ENCODE data around the gene SLC37A3. TPM values are rescaled to one million over a fixed set of nuclear protein-coding genes. Genes with fewer than 3 reads are reported as not detected.

SLC37A3 gene
- total and polyA plus RNA-seq, 2 experiments from 2014 or later: 44.9 to 64.5 TPM

DNA sequence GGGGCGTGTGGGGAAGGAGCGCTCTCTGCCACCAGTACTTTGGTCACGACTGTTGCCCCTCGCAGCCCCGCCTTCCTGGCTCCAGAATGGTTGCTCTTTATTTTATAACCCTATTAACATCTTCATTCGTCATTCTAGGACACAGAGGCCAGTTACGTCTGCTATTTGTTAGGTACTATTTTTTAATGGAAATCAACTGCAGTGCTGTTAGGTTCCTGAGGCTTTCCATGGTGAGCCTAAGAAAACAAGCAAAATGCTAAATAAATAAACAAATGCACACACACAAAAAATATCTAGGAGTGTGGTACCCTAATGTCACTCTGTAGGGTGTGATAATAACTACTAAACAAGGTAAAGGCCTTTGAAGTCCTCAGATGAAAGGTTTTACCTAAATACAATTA is 71.1 kb downstream of the SLC37A3 start:
- no peaks in the 10 kb centered on the region for H3K27me3 ChIP-seq
- no peak overlapping the region for H3K4me3 ChIP-seq
- no peak for DNase-seq (ENCODE audit: low spot score)
- WGBS (ENCODE audit: low lambda C conversion rate, missing lambda C conversion rate): 51% methylated on average over 7 of the region's 7 CpGs
- H3K79me2 ChIP-seq: no peaks in the 10 kb centered on the region
- no peak overlapping the region for H2AFZ ChIP-seq
- H3K4me1 ChIP-seq (ENCODE audit: insufficient read depth): peaks cover 4% of the 10 kb centered on the region
- no peaks in the 10 kb centered on the region for H3K36me3 ChIP-seq (replicated peaks; ENCODE audit: insufficient read depth, low read depth)
- H3K9me2 ChIP-seq (replicated peaks; ENCODE audit: insufficient read depth): no peaks in the 10 kb centered on the region
- H3K9me3 ChIP-seq (ENCODE audit: low read depth): no peaks in the 10 kb centered on the region
- H3K4me2 ChIP-seq: no peak overlapping the region
- no peaks in the 10 kb centered on the region for H4K20me1 ChIP-seq (ENCODE audit: insufficient read depth, poor library complexity, severe bottlenecking)
- no peak overlapping the region for H3K27ac ChIP-seq
- TF ChIP-seq EZH2phosphoT487 (IDR thresholded peaks at IDR 0.05; ENCODE audit: low read depth, severe bottlenecking, unreplicated experiment): no peak
- TF ChIP-seq, protein P1, sequence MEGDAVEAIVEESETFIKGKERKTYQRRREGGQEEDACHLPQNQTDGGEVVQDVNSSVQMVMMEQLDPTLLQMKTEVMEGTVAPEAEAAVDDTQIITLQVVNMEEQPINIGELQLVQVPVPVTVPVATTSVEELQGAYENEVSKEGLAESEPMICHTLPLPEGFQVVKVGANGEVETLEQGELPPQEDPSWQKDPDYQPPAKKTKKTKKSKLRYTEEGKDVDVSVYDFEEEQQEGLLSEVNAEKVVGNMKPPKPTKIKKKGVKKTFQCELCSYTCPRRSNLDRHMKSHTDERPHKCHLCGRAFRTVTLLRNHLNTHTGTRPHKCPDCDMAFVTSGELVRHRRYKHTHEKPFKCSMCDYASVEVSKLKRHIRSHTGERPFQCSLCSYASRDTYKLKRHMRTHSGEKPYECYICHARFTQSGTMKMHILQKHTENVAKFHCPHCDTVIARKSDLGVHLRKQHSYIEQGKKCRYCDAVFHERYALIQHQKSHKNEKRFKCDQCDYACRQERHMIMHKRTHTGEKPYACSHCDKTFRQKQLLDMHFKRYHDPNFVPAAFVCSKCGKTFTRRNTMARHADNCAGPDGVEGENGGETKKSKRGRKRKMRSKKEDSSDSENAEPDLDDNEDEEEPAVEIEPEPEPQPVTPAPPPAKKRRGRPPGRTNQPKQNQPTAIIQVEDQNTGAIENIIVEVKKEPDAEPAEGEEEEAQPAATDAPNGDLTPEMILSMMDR (IDR thresholded peaks at IDR 0.05; ENCODE audit: poor library complexity): no peak
- no peak for TF ChIP-seq EZH2 (IDR thresholded peaks at IDR 0.05; ENCODE audit: borderline replicate concordance)

DNA sequence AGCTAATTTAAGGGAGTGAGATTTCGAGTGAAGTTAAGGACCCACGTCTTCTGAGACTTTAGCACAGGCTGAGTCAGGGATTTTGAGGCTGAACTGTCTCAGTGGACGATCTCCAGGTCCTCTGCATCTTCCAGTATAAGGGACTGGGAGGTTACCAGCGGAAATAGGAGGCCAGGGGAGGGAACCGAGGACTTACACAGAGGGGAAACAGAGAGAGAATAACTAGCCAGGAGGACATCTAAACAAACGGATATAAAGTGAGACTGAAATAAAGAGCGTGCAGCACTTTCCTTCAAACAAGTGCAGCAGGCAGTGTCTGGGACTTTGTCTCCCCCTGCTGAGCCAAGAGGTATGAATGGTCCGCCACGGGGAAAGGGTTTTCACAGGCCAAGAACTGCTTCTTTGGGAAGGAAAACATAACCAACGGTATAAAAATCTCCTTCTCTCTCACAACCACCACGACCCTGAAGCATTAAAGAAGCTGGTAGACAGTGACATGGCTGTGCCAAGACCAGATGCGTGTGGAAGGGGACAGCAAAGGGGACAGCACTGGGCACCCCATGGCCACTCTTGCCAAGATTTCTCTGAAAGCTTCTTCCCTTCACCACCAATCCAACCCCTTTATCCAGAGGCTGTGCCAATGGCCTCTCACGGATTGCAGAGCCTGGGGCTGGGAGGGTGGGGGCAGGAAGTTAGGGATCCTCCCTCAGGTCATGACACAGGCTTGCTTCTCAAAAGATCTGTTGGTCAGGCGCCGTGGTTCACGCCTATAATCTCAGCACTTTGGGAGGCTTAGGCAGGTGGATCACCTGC is 72.0 kb downstream of the SLC37A3 start:
- Histone ChIP-seq H3K79me2 (no peaks in the 10 kb centered on the region), H3K4me3 (no peak overlapping the region), H2AFZ (no peak overlapping the region), H3K36me3 (replicated peaks; ENCODE audit: insufficient read depth, low read depth) (no peaks in the 10 kb centered on the region), H3K4me1 (ENCODE audit: insufficient read depth) (peaks cover 4% of the 10 kb centered on the region), H3K27ac (no peak overlapping the region), H3K9me3 (ENCODE audit: low read depth) (no peaks in the 10 kb centered on the region), H3K4me2 (peak overlapping the region; percentile 57), H3K9me2 (replicated peaks; ENCODE audit: insufficient read depth) (no peaks in the 10 kb centered on the region), H4K20me1 (ENCODE audit: insufficient read depth, poor library complexity, severe bottlenecking) (no peaks in the 10 kb centered on the region), H3K27me3 (no peaks in the 10 kb centered on the region)
- WGBS (ENCODE audit: low lambda C conversion rate, missing lambda C conversion rate): 31% methylated on average over 16 of the region's 16 CpGs
- DNase-seq (ENCODE audit: low spot score): peak; percentile 82
- TF ChIP-seq EZH2 (IDR thresholded peaks at IDR 0.05; ENCODE audit: borderline replicate concordance) (no peak), EZH2phosphoT487 (IDR thresholded peaks at IDR 0.05; ENCODE audit: low read depth, severe bottlenecking, unreplicated experiment) (no peak)
- TF ChIP-seq, protein P1 (IDR thresholded peaks at IDR 0.05; ENCODE audit: poor library complexity): peak; percentile 90

DNA sequence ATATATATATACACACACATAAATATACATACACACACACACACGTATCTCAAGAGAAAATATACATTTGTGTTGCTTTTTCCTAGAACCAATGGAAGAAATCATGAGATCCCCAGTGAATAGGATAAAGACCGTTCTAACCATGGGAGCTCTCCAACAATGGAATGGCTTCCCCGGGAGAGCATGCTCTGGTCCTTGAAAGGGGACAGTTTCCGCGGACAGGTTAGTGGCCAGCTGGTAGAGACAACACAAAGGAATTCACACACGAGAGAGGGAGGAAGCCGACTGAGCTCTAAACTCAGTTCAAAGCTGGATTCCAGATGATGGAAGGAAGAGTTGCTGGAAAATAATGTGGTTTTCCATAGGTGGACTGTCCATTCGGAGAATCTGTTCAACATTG is 72.7 kb downstream of the SLC37A3 start:
- WGBS (ENCODE audit: low lambda C conversion rate, missing lambda C conversion rate): 76% methylated on average over 8 of the region's 8 CpGs
- H3K4me2 ChIP-seq: peak overlapping the region; percentile 57
- H2AFZ ChIP-seq: no peak overlapping the region
- no peak for TF ChIP-seq EZH2phosphoT487 (IDR thresholded peaks at IDR 0.05; ENCODE audit: low read depth, severe bottlenecking, unreplicated experiment)
- TF ChIP-seq, protein P1 (IDR thresholded peaks at IDR 0.05; ENCODE audit: poor library complexity): no peak
- no peak for TF ChIP-seq EZH2 (IDR thresholded peaks at IDR 0.05; ENCODE audit: borderline replicate concordance)
- no peak for DNase-seq (ENCODE audit: low spot score)
- no peaks in the 10 kb centered on the region for H3K9me2 ChIP-seq (replicated peaks; ENCODE audit: insufficient read depth)
- no peak overlapping the region for H3K4me3 ChIP-seq
- no peaks in the 10 kb centered on the region for H3K27me3 ChIP-seq
- H3K79me2 ChIP-seq: no peaks in the 10 kb centered on the region
- H3K27ac ChIP-seq: no peak overlapping the region
- no peaks in the 10 kb centered on the region for H4K20me1 ChIP-seq (ENCODE audit: insufficient read depth, poor library complexity, severe bottlenecking)
- H3K4me1 ChIP-seq (ENCODE audit: insufficient read depth): peaks cover 4% of the 10 kb centered on the region
- H3K36me3 ChIP-seq (replicated peaks; ENCODE audit: insufficient read depth, low read depth): no peaks in the 10 kb centered on the region
- no peaks in the 10 kb centered on the region for H3K9me3 ChIP-seq (ENCODE audit: low read depth)
